IPS DF 4.7 (cell line): ENCODE data around the gene STRADB.

Experiments used
- DNase-seq: peaks from one replicate; pipeline ENCODE4 v3.0.0-alpha.2; 2013; ENCODE audit warnings: low spot score; ENCODE audit errors: extremely low read depth

The STRADB gene

GRCh38 chr2:201466050-201466675 is 14.6 kb downstream of the STRADB start:
- DNase-seq: no peak

DNA sequence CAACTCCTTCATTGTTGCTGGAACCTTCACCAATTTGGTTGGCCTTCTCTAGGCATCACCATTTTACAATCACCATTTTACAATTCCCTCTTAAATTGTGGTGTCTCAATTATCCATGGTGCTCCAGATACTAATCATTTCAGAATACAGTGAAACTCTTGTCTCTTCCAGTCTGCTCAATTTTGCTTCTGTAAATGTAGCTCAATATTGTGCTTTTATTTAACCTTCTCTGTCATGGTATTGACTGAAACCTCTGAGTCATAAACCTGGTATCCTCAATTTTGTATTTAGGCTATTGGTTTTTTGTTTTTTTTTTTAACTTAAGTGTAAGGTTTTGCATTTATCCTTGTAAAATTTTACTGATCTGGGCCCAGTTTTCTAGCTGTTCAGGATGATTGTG is 16.1 kb downstream of the STRADB start:
- DNase-seq: no peak

GRCh38 chr2:201470821-201471731 is 19.5 kb downstream of the STRADB start:
- DNase-seq: no peak

DNA sequence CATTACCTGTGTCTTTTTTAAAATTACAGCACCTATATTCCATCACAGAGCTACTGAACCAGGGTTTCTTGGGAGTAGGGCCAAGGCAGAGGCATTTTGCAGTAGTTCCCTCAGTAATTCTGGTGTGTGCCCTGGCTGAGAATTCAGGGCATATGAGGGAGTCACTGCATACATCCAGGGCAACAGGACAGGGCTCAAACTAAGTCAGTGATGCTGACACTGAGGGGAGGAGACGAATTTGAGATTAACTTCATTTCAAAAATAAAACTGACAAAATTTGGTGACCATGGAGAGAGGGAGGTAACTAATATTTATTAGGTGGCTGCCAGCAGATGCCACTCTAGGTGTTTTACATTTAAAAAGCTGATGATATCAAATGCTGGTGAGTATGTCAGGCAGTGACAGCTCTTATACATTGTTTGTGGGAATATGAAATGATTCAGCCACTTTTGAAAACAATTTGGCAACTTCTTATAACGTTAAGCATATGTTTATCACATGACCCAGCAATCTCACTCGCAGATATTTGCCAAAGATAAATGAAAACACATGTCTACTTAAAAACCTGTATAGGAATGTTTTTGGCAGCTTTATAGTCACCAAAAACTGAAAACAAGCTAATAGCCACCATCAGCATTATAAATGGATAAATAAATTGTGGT is 20.3 kb downstream of the STRADB start:
- no peak for DNase-seq

GRCh38 chr2:201472411-201472810 is 20.9 kb downstream of the STRADB start:
- no peak for DNase-seq

DNA sequence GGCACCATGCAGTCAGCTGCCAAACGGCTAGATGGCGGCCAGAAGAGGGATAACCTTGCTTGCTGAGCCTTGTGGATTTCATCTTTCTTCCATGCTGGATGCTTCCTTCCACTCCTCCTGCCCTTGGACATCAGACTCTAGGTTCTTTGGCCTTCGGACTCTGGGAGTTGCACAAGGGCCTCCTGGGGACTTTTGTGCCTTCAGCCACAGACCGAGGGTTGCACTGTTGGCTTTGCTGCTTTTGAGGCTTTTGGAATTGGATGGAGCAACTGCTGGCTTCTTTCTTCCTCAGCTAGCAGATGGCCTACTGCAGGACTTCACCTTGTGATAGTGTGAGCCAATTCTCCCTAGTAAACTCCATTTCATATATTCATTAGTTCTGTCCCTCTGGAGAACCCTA is 31.0 kb downstream of the STRADB start:
- DNase-seq: no peak

DNA sequence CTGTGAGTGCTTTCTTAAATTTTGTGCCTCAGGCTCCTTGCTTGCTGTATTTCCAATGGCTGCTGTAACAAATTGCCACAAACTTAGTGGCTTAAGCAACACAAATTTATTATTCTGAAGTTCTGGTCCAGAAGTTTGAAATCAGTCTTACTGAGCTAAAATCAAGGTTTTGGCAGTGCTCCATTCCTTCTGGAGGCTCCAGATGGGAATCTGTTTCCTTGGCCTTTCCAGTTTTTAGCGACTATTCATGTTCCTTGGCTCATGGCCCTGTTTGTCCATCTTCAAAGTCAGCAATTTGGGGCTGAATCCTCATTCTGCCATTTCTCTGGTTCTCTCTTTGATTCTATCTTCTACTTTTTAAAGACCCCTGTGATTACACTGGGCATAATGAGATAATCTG is 31.8 kb downstream of the STRADB start:
- DNase-seq: no peak

DNA sequence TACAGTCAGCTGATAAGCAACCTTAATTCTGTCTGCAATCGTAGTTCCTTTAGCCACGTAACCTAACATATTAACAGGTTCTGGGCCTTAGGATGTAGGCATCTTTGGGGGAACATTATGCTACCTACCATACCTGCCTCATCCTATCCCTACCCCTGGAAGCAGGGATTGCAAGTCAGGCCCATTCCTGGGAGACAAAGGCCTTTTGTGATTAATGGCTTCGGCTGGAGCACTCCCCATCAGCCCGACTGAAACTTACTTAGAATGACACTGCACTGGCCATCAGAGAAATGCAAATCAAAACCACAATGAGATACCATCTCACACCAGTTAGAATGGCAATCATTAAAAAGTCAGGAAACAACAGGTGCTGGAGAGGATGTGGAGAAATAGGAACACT is 32.2 kb downstream of the STRADB start:
- peak; percentile 19 for DNase-seq

GRCh38 chr2:201484805-201485204 is 33.3 kb downstream of the STRADB start:
- no peak for DNase-seq

GRCh38 chr2:201490291-201490690 is 38.8 kb downstream of the STRADB start:
- no peak for DNase-seq

DNA sequence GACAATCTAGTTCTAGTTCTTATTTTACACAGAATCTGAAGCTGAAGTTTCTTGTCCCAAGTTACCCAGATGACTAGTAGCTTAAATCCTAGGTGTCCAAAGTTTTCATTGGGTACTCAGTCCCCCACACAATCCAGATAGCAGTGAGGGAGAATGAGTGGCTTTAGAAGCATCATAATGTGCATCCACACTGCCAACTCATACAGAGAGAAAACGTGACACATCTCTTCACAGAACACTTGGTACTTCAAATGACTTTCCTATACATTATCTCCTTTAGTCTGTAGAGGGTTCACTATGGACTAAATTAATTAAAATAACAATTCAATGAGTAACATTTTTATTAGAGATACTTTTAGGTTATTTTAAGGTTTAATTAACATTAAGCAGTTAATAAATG is 45.2 kb downstream of the STRADB start:
- no peak for DNase-seq

DNA sequence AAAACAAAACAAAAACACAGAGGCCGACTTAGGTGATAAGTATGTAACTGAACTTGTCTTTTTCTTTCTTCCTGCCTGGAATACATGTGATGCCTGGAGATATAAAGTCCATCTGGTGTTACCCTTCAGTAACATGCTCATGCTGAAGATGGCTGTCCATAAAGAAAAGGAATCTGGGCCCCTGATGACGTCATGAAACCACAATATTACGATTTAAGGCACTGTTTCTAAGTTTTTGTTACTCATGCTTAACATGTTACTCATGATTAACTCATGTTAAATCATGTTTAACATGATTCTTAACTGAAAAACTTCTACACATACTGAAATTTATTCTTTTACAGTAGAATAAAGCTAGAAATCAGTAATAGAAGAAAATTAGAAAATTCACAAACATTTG is 49.0 kb downstream of the STRADB start:
- DNase-seq: no peak

DNA sequence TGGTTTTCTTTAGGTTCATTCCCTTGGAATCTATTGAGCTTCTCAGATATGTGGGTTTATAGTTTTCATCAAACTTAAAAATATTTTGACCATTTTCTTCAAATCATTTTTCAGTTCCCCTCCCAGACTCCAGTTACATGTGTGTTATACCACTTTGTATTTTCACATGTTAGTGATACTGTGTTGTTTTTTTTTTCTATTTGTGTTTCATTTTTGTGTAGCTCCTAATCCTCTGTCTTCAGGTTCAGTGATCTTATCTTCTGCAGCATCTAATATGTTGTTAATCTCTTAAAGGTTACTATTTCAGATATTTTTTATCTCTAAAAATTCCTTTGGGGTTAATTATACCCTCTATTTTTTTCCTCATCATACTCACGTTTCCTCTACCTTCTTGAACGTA is 51.2 kb downstream of the STRADB start:
- DNase-seq: no peak

DNA sequence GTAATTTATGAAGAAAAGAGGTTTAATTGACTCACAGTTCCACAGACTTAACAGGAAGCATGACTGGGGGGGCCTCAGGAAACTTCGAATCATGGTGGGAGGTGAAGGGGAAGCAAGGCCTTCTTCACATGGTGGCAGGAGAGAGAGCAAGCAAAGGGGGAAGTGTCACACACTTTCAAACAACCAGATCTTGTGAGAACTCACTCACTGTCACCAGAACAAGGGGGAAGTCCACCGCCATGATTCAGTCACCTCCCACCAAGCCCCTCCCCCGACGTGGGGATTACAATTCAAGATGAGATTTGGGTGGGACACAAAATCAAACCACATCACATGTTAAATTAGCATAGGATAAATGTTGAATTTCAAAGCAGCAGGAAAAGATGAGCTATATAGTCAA is 56.2 kb downstream of the STRADB start:
- no peak for DNase-seq

DNA sequence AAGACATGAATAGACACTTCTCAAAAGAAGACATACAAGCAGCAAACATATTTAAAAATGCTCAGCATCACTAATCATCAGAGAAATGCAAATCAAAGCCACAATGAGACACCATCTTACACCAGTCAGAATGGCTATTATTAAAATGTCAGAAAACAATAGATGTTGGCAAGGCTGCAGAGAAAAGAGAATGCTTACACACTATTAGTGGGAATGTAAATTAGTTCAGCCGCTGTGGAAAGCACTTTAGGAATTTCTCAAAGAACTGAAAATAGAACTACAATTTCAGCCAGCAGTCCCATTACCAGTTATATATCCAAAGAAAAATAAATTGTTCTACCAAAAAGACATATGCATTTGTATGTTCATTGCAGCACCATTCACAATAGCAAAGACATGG is 61.7 kb downstream of the STRADB start:
- no peak for DNase-seq

DNA sequence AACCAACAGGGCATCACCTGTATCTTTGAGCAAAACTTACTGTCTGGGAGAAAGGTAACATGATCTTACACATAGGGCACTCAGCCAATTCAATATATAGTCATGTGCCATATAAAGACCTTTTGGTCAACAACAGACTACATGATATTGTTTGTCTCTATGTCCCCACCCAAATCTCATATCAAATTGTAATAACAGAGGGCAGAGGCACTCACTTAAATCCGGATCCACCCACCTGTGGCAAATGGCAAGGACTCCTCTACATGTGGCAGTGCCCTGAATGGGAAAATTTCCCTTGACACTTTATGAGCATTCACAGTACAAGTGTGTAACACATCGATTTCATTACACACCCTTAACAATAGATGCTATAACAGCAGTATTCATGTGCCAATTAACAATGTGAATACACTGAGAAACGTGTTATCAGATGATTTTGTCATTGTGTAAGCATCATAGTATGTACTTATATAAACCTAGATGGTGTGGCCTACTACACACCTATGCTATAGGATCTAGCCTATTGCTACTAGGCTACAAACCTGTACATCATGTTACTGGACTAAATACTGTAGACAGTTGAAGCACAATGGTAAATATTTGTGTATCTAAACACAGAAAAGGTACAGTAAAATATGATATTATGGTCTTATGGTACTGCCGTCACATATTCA is 64.2 kb downstream of the STRADB start:
- DNase-seq: no peak

- DNase-seq: no peak
Measured at GRCh38 chr2:201517094-201517493, 65.6 kb downstream of the STRADB start.

GRCh38 chr2:201520201-201520600 is 68.7 kb downstream of the STRADB start:
- no peak for DNase-seq

DNA sequence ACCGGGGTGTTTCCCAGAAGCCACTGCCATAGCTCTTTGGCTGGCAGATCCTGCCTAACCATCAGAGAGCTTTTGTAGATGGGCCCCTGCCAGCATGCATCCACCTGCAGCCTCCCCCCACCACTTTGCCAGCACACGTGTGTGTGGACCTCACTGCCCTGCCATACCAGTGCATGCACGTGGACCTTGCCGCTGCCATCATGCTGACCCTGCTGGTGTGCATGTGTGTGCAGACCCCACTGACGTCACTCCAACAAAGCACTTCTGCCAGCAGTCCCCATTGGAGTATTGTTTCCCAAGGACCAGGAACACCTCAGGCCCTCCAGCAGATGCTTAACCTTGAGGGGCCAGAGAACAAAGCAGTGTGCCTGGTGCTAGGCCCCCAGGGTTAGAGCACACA is 71.4 kb downstream of the STRADB start:
- DNase-seq: no peak

GRCh38 chr2:201523506-201523905 is 72.0 kb downstream of the STRADB start:
- no peak for DNase-seq
